ENCODE data around the gene SLC6A13. TPM values are rescaled to one million over a fixed set of nuclear protein-coding genes. Genes with fewer than 3 reads are reported as not detected.

The SLC6A13 gene
- total and polyA plus RNA-seq, 2 of the 13 experiments (the other 11 are each of a cell fraction or from before 2014, with no cell fraction given), result 0.05 to 0.15 TPM

- TF ChIP-seq HOXA9 (CRISPR knock-in tag; IDR thresholded peaks at IDR 0.05; ENCODE audit: borderline replicate concordance) (no peak), ZNF512B (CRISPR knock-in tag; IDR thresholded peaks at IDR 0.05; ENCODE audit: borderline replicate concordance) (no peak), CREM (IDR thresholded peaks at IDR 0.05) (no peak), CREM (CRISPR knock-in tag; IDR thresholded peaks at IDR 0.05) (no peak), STAT6 (CRISPR knock-in tag; IDR thresholded peaks at IDR 0.05; ENCODE audit: borderline replicate concordance) (no peak), HHEX (CRISPR knock-in tag; IDR thresholded peaks at IDR 0.05) (no peak), BCLAF1 (IDR thresholded peaks at IDR 0.05) (no peak), NFE2 (CRISPR knock-in tag; IDR thresholded peaks at IDR 0.05) (no peak), HNF4G (IDR thresholded peaks at IDR 0.05; ENCODE audit: borderline replicate concordance, low read depth, low read length) (peak; percentile 95), HNF4G (CRISPR knock-in tag; IDR thresholded peaks at IDR 0.05; ENCODE audit: borderline replicate concordance, low read depth) (peak; percentile 77; the same call in 1 of the 2 replicates), GABPA (IDR thresholded peaks at IDR 0.05; ENCODE audit: low read depth, low read length) (no peak), GABPA (CRISPR knock-in tag; IDR thresholded peaks at IDR 0.05; ENCODE audit: low read depth) (0 out of 2 replicates have a peak, but pooled peaks have one; percentile 14), ZNF274 (CRISPR knock-in tag; IDR thresholded peaks at IDR 0.05) (no peak), ZNF17 (CRISPR knock-in tag; IDR thresholded peaks at IDR 0.05) (no peak), TARDBP (CRISPR knock-in tag; IDR thresholded peaks at IDR 0.05) (peak; percentile 77), THAP11 (CRISPR knock-in tag; IDR thresholded peaks at IDR 0.05) (no peak; the same call in 1 of the 2 replicates), ZNF572 (CRISPR knock-in tag; IDR thresholded peaks at IDR 0.05) (0 out of 2 replicates have a peak, but pooled peaks have one; percentile 82), ZFP91 (CRISPR knock-in tag; IDR thresholded peaks at IDR 0.05; ENCODE audit: borderline replicate concordance) (peak; percentile 77), MAFF (IDR thresholded peaks at IDR 0.05; ENCODE audit: low read depth, low read length) (no peak)
These were observed 25.4 kb downstream of the SLC6A13 start (continued) for GRCh38 chr12:237026-237815.
